HG02970 (cell line): ENCODE results near the gene WDR37.

Experiments used
- ATAC-seq: cut with Tn5 transposase; IDR thresholded peaks from one replicate; pipeline ENCODE4 v1.9.1; 2021; ENCODE audit warnings: mild to moderate bottlenecking, moderate library complexity, moderate number of reproducible peaks; ENCODE audit not compliant: unreplicated experiment, low FRiP score

Gene WDR37

GRCh38 chr10:1122349-1122748, 66.2 kb downstream of the WDR37 start:
- no peak for ATAC-seq

- ATAC-seq = no peak
Observed at GRCh38 chr10:1123198-1123597, 67.0 kb downstream of the WDR37 start.

- no peak for ATAC-seq
Observed at GRCh38 chr10:1123972-1124371, 67.8 kb downstream of the WDR37 start.

DNA sequence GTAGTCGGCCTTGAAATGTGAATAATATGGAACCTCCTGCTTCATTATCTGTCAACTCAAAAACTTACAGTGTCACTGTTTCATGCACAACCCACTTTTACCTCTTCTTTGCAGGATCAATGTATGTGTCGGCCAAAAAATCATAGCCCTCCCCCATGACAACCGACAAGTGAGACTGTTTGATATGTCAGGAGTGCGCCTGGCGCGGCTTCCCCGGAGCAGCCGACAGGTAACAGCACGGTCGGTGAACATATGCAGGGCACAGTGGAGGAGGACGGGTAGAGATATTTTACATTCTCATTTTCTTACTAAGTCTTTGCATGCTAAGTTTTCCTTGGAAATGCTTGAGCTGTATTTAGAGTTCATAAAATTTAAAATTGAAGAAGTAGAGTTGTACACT, 68.6 kb downstream of the WDR37 start:
- no peak for ATAC-seq

DNA sequence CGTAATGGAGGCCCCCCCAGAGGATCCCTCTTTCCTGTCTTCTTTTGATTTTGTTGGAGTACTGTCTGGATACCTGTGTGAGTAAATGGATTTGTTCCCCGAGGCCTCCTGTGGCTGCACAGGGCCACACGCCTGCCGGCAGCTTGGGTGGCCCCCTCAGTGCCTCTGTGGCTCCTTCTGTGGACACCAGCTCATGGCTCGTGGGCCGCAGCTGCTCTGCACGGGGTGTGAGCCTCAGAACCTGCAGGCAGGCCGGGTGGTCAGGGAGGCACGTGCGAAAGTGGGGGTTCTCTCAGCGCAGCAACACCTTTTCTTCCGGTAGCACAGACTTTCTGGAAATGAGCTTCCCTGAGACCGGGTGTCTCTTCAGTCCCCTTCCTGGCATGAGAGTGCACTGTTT, 70.3 kb downstream of the WDR37 start:
- ATAC-seq = no peak

DNA sequence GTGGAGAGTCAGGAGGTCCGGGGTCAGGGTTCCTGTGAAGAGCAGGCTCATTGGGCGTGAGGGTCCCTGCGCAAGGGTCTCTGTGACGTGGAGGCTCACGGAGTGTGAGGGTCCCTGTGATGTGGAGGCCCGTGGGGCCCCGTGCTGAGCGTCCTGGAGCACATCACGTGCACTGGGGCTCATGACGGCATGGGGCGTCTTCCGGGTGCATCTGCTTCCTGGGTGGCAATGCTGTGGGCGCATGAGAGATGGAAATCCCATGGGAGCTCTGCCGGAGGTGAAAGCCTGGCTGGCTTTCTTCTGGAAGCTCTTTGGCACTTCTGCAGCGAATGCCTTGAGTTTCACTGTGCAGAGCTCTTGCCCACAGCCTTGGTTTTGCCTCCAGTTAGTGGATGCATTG, 71.4 kb downstream of the WDR37 start:
- ATAC-seq = no peak

DNA sequence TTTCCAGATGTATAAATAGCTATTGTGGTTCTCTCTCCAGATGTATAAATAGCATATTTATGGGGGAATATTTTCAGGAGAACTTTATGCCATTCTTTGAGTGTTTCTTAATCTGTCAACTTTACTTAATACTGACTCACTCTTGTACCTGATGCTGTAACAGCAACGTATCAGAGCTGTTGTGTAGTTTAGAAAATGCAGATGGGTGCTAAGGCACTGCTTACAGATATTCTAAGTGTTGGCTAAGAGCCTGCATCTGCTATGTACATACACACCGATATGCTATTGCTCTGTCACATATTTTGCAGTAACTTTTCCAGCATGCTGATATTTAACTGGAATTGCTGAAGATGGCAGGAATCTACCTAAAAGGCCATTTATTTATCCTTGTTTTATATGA, 71.9 kb downstream of the WDR37 start:
- ATAC-seq = no peak

GRCh38 chr10:1128649-1129048, 72.5 kb downstream of the WDR37 start:
- no peak for ATAC-seq

DNA sequence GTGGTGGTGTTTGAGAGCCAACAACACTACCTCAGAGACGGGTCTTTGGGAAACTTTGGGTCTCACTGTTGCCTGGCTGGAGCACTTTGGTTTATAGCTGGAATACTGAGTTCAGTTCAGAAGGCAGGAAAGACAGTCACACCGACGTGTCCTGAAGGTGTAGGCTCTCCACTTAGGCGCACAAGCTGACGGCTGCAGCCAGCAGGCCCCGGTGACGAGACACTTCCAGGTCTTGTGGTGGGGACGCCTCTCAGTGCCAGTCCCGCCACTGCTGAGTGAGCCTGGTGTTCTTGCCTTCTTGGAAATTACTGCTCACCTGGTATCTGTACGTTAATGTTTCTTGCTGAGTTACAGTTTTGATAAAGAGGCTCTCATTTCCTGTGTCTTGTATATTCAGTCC, 74.0 kb downstream of the WDR37 start:
- no peak for ATAC-seq

DNA sequence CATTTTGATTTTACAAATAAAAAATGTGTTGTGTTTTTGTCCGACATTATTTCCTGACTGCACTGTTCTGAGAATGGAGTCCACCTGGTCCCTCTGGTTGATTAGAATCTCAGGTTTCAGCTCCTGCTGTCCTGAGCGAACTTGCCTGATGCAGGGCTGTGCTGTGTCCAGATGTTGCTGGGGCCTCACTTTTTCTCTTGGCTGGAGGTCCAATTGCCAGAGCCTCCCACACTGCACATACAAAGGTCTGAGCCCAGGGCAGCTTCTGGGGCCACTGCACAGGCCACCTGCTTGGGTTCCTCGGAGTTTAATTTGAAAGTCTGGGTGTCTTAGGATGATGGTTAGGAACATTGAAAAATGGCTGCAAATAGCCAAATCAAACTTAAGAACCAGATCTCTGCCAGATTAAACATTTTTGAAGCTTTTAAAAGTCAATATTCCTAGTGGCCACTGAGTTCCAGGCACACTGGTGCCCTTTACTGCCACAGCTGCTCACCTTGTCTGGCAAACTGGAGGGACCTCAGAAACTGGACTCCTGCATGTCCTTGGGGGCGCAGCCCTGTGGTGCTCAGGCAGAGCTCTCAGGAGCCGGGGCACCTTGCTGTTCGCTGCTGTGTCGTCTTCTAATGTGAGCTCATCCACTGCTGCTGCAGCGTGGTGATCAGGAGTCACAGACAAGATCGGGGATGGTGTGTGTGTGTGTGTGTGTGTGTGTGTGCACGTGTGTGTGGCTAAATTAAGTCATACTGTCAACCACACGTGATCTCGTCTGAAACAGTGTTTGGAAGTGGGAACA, 75.0 kb downstream of the WDR37 start:
- no peak for ATAC-seq

DNA sequence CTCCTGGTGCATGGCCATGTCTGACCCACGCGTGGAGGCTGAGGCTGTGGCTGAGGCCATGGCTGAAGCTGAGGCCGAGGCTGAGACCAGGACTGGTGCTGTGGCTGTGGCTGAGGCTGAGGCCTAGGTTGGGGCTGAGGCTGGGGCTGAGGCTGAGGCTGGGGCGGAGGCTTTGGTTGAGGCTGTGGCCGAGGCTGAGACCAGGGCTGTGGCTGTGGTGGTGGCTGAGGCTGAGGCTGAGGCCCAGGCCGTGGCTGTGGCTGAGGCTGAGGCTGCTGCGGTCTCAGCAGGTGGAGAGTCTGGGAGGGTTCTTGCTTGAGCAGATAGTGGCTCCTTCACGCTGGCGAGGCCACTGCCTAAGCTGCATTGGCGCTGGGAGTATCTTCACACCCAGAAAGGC, 76.4 kb downstream of the WDR37 start:
- ATAC-seq = no peak

DNA sequence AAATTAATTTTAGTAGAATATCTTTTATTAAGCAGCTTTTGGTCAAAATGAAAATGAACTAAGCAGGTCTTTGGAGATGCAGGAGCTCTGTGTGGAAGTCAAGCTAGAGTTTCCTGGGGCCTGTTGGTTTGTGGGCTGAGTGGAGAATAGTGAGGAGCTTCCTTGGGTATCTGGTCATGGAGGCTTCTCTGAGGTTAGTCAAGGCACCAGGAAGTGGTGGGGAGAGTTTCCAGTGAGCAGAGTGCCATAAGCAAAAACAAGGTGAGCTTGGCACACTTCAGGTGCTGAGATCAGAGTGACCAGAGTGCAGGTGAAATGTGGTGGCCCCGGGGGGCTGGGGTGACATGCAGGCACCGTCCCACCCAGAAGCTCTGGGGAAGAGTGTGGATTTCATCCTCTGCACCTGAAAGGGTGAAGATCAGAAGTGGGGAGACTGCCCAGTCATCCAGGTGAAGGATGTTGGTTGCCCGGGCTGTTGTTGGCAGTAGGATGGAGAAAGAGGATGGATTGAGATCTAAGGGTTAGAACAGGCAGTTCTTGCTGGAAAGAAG, 77.4 kb downstream of the WDR37 start:
- no peak for ATAC-seq

GRCh38 chr10:1134156-1134555, 78.0 kb downstream of the WDR37 start:
- no peak for ATAC-seq

- no peak for ATAC-seq
Observed at GRCh38 chr10:1136268-1136667, 80.1 kb downstream of the WDR37 start.

DNA sequence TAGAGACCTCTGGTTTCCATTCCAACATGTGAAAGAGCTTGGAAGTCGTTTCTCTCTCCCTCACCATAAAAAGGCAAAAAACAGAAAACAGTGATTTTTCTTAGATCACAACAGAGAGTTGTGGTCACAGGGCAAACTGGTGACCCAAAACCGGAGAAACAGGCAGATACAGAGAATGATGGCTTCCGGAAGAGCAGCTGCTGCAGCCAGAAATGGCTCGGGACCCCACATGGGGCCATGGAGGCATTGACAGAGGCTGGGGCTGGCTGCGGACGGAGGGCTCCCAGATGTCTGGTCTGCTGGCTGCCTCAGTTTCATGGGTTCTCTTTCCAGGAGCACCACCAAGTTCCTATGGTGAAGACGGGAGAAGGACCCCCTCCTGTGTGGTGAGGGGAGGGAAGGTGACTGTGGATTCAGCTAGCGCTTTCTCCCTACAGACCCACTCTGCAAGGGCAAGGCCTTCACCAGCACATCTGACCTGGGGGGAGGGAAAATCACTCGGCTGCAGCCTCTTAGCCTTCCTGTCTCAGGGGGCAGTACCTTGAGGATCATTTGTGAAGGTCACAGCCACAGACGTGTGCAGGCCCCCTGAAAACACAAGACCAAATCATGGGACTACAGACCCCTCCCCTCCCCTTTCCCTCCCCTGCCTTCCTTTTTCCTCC, 81.4 kb downstream of the WDR37 start:
- ATAC-seq = no peak

- no peak for ATAC-seq
Observed at GRCh38 chr10:1138529-1138928, 82.3 kb downstream of the WDR37 start.

- no peak for ATAC-seq
Observed at GRCh38 chr10:1141261-1141660, 85.1 kb downstream of the WDR37 start.

DNA sequence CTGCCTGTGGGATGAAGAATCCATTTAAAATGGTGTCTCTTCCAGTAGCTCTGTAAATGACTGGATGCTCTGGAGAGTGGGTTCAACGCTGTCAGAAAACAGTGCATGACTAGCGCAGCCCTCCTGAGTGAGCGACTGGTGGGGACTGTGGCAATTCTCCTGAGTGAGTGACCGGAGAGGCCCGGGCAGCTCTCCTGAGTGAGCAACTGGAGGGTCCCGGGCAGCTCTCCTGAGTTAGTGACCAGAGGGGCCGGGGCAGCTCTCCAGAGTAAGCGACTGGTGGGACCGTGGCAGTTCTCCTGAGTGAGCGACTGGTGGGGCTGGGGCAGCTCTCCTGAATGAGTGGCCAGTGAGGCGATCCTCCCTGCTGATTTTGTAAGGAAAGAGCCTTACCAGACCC, 85.5 kb downstream of the WDR37 start:
- no peak for ATAC-seq

GRCh38 chr10:1142596-1142995, 86.4 kb downstream of the WDR37 start:
- ATAC-seq = no peak

DNA sequence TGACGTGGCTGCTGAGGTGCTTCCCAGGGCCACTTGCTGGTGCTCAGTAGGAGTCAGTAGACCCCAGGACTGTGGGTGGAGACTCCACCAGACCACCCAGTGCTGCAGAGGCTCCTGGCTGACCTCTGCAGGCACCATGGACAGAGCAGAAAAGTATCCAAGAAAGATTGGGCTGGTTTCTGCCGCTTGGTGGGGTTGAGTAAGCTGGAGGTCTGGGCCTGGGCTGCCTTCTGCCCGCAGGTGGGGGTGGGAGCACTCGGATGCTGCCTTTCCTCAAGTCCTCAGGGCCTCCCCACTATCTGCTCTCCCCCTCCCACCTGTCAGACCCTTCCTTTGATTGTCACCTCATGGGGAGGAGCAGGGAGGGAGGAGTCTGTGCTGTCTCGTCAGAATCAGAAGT, 91.6 kb downstream of the WDR37 start:
- no peak for ATAC-seq

DNA sequence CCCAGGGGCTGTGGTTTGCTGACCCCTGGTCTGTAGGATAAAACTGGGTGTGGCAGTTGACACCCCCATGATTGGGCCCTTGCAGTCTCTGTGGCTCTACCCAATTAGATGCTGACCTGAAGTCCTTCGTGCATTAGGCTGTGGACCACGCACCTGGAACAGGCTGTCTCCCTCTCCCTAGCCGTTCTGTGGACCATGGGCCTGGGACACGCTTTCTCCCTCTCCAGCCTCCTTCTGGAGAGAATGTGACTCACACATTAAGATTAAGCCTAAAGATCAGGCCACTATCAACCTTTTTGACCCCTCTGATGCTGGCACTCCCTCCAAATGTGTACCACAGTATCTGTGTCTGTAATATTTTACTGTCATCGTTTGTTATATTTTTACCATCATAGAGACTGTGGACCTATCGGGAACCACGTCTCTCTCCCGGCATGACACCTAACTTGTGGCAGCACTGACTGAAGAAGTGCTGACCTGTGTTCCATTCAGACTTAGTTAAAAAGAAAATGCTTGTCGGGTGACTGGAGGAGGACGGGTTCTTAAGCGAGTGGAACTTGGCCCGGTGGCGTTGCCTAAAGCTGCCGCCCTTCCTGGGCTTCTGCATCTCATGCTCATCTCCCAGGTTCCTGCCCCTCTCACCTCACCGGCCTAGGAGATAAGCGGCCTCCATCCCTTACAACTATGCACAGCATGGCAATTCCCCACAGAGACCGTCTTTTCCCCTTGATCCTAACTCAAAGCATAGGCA, 92.8 kb downstream of the WDR37 start:
- ATAC-seq = no peak
